Inferior parietal cortex (tissue), 1 donor: ENCODE data around the gene MC1R.
"Not testable (repeated sequence)": the region's sequence is repeated elsewhere in the genome, so short reads cannot be mapped to it uniquely, and the experiment has no call there.

Experiments used
- DNase-seq: peaks from one replicate; pipeline ENCODE4 v3.0.0-alpha.2; 2016; ENCODE audit errors: extremely low spot score

The MC1R gene

DNA sequence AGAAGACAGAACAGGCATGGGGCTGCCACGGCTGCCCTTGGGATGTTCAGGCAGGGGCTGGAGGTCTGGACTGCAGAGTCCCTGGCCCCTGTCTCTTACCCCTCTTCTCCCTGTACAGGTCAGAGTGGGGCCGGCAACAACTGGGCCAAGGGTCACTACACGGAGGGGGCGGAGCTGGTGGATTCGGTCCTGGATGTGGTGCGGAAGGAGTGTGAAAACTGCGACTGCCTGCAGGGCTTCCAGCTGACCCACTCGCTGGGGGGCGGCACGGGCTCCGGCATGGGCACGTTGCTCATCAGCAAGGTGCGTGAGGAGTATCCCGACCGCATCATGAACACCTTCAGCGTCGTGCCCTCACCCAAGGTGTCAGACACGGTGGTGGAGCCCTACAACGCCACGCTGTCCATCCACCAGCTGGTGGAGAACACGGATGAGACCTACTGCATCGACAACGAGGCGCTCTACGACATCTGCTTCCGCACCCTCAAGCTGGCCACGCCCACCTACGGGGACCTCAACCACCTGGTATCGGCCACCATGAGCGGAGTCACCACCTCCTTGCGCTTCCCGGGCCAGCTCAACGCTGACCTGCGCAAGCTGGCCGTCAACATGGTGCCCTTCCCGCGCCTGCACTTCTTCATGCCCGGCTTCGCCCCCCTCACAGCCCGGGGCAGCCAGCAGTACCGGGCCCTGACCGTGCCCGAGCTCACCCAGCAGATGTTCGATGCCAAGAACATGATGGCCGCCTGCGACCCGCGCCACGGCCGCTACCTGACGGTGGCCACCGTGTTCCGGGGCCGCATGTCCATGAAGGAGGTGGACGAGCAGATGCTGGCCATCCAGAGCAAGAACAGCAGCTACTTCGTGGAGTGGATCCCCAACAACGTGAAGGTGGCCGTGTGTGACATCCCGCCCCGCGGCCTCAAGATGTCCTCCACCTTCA, 16.2 kb downstream of the MC1R start:
- no peak for DNase-seq

GRCh38 chr16:89935620-89936019, 17.0 kb downstream of the MC1R start:
- not testable (repeated sequence) for DNase-seq

DNA sequence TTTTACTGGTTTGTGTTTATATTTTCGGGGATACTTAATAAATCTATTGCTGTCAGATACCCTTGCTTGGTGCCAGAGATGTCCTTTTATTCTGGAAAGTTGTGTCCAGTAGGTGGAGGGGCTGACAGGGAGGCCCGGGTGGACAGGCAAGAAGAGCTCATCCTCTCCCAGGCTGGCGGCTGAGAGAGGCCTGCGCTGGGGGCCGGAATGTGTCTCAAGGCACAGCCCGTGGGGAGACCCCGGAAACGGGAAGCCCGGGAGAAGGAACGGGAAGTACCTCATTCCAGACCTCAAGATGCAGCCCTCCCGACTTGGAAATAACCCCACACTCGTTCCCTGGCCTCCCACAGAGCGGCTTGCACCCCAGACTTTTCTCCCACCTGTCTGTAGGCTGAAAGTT, 17.4 kb downstream of the MC1R start:
- no peak for DNase-seq

- no peak for DNase-seq
These were observed 17.8 kb downstream of the MC1R start for GRCh38 chr16:89936508-89936907.

DNA sequence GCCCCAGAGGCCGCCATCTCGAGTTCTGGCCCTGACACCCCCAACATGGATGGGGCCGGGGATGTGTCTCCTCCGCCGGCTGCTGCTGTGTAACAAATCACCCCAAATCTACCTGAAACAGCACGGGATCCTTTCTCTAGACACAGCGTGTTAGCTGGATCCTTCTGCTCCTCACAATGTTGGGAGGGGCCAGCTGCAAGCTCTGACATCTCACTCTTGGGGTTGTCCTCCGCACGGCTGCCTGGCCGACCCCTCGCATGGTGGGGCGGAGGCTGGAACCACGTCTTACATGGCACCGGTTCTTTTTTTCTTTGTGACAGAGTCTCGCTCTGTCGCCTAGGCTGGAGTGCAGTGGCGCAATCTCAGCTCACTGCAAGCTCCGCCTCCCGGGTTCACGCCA, 18.3 kb downstream of the MC1R start:
- DNase-seq, result no peak

GRCh38 chr16:89938175-89938885, 19.7 kb downstream of the MC1R start:
- DNase-seq, result no peak

- no peak for DNase-seq
These were observed 26.1 kb downstream of the MC1R start for GRCh38 chr16:89944773-89945172.

DNA sequence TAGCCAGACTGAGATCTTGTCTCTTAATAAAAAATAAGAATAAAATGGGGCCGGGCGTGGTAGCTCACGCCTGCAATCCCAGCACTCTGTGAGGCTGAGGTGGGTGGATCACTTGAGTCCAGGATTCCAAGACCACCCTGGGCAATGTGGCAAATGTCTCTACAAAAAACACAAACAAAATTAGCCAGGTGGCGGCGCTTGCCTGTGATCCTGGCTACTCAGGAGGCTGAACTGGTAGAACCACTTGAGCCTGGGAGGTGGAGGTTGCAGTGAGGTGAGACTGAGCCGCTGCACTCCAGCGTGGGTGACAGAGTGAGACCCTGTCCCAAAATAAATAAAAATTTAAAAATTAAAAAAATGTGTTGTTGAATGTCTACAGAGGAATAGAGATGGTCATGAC, 27.0 kb downstream of the MC1R start:
- no peak for DNase-seq

GRCh38 chr16:89946515-89946914, 27.9 kb downstream of the MC1R start:
- DNase-seq, result no peak

- no peak for DNase-seq
These were observed 30.6 kb downstream of the MC1R start for GRCh38 chr16:89949121-89949742.

DNA sequence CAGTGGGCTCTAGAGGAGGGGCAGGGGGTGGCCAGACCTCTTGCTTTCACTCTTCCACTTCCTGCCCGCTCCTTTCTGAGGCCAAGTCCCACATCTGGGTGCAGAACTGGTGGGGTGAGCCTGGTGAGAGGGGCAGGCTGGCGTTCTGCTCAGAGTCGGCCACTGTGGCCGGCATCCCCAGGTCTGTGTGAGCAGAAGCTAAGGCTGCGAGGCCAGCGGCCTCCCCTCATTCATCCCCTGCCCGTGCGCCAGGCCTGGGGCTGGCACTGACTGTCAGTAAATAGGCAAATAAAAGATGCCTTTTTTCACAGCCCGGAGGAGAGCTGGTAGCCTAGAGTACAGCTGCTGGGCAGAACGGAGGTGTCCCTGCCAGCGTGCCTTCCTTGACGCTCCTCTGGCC, 31.1 kb downstream of the MC1R start:
- no peak for DNase-seq

GRCh38 chr16:89951509-89951908, 32.8 kb downstream of the MC1R start:
- DNase-seq, result no peak

GRCh38 chr16:89952049-89952448, 33.4 kb downstream of the MC1R start:
- no peak for DNase-seq

GRCh38 chr16:89952551-89952950, 33.9 kb downstream of the MC1R start:
- DNase-seq, result no peak

GRCh38 chr16:89953671-89954406, 35.2 kb downstream of the MC1R start:
- DNase-seq, result no peak

GRCh38 chr16:89954462-89954861, 35.8 kb downstream of the MC1R start:
- DNase-seq, result no peak

GRCh38 chr16:89955001-89955685, 36.5 kb downstream of the MC1R start:
- DNase-seq, result no peak

DNA sequence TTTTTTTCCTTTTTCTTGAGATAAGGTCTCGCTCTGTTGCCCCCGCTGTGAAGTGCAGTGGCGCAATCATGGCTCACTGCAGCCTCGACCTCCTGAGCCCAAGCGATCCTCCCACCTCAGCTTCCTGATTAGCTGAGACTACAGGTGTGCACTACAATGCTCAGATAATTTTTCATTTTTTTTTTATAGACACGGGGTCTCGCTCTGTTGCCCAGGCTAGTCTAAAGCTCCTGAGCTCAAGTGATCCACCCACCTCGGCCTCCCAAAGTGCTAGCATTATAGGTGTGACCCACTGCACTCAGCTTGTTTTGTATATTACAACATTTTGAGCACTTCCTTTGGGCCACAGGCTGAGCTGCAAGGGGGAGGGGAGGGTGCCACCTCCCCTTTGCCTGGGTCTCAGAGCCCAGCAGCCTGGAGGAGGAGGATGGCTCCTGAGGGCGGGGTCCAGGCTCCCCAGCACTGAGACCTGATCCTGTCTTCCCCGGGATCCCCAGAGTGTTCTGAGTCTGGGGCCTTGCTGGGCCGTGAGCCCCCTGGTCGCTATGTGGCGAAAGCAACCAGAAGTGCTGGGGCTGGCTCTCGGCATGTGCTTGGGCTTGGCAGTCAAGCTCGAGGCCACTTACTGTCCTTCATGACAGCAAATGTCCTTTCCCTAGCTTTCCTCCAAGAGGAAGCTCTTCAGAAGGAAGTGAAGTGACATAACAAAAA, 38.0 kb downstream of the MC1R start:
- DNase-seq, result no peak

DNA sequence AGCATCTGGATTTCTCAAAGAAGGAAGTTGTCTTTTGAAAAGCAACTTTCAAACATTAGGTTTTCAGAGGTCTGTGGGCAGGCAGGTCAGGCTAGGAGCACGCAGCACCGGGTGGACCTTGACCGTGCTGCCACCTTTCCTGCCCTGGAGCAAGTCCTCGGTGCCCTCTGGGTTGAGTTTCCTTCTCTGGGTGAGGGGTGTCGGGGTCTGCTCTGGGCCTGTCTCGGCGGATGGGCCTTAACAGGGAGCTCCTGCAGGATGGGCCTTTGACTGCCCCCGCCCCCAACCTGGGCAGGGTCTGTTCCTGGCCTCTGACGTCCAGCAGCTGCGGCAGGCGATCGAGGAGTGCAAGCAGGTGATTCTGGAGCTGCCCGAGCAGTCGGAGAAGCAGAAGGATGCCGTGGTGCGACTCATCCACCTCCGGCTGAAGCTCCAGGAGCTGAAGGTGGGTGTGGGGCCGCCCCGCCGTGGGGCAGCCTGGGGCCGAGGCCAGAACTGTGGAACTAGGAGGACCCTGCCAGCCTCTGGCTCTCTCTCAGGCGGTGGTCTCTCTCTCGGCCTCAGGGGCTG, 38.6 kb downstream of the MC1R start:
- DNase-seq, result no peak

DNA sequence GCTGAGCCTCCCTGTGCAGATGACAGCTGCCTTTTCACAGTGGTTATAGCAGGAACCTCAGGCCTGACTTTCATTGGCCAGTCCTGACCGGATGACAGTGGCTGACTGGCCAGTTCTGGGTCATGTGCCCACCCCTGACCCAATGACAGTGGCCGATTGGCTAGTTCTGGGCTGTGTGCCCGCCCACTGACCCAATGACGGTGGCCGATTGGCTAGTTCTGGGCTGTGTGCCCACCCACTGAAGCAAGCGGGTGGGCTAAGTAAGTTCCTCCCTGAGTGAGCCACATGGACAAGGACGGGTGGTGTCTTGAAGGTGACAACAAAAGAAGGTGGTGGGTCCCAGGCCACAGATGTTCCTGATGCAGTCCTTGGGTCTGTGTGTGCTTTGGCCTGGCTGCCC, 39.4 kb downstream of the MC1R start:
- DNase-seq, result no peak
